ENCODE measurements around the gene IRGM. TPM values are rescaled to one million over a fixed set of nuclear protein-coding genes. Genes with fewer than 3 reads are reported as not detected.

Gene IRGM, protein sequence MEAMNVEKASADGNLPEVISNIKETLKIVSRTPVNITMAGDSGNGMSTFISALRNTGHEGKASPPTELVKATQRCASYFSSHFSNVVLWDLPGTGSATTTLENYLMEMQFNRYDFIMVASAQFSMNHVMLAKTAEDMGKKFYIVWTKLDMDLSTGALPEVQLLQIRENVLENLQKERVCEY
- 13.3 TPM in 1 of 2 replicates, not detected in the other for total RNA-seq

DNA sequence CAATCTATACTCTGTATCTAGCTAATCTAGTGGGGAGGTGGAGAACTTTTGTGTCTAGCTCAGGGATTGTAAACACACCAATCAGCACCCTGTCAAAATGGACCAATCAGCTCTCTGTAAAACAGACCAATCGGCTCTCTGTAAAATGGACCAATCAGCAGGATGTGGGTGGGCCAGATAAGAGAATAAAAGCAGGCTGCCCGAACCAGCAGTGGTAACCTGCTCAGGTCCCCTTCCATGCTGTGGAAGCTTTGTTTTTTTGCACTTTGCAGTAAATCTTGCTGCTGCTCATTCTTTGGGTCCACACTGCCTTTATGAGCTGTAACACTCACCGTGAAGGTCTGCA is at the start of gene IRGM:
IRGM (plus strand) TSS at position 214 of the 346 bp plus-strand sequence. CDS start 1,603 bp downstream, outside the sequence.

Other genes with a start within 250 kb of the IRGM start
- gene SYNPO, start 205.9 kb upstream of the IRGM start, total RNA-seq, result 14.1 and 15.3 TPM in 2 replicates
- 0.26 and 0.40 TPM in 2 replicates for gene MYOZ3, start 185.3 kb upstream of the IRGM start, total RNA-seq
- 33.2 and 38.2 TPM in 2 replicates for gene RBM22, start 145.5 kb upstream of the IRGM start, total RNA-seq
- 46.2 and 76.3 TPM in 2 replicates for gene DCTN4, start 87.5 kb upstream of the IRGM start, total RNA-seq
- gene SMIM3, start 67.8 kb upstream of the IRGM start, total RNA-seq, result 63.6 and 95.3 TPM in 2 replicates
- 3.6 and 6.6 TPM in 2 replicates for gene ZNF300, start 58.5 kb downstream of the IRGM start, total RNA-seq
- 5.7 and 35.0 TPM in 2 replicates for gene GPX3, start 174.1 kb downstream of the IRGM start, total RNA-seq
- gene TNIP1, start 234.5 kb downstream of the IRGM start, total RNA-seq, result 59.8 and 189 TPM in 2 replicates

Data from epithelial cell of alveolus of lung (primary cell).